GM12865 (cell line): ENCODE measurements around the gene SFT2D1.

Source experiments
- DNase-seq: peaks from one replicate; pipeline ENCODE4 v3.0.0; 2010; ENCODE audit warnings: low read depth
- H3K4me3 ChIP-seq: 2 replicates; pipeline ENCODE4 v1.5.1; 2011; ENCODE audit warnings: mild to moderate bottlenecking, low read depth, low read length, control low read depth
- CTCF ChIP-seq: IDR thresholded peaks from 2 replicates; pipeline ENCODE4 v1.5.1; 2011; ENCODE audit warnings: low read length, control low read depth, low read depth, inconsistent platforms; ENCODE audit not compliant: insufficient read depth; ENCODE audit errors: missing control alignments

The SFT2D1 gene

GRCh38 chr6:166284640-166285039 lies 57.7 kb downstream of the SFT2D1 start:
- no peak for TF ChIP-seq CTCF
- H3K4me3 ChIP-seq: no peak overlapping the region
- no peak for DNase-seq

- no peak for TF ChIP-seq CTCF
- H3K4me3 ChIP-seq: no peak overlapping the region
- no peak for DNase-seq
These were observed 59.8 kb downstream of the SFT2D1 start for GRCh38 chr6:166282394-166283032.

DNA sequence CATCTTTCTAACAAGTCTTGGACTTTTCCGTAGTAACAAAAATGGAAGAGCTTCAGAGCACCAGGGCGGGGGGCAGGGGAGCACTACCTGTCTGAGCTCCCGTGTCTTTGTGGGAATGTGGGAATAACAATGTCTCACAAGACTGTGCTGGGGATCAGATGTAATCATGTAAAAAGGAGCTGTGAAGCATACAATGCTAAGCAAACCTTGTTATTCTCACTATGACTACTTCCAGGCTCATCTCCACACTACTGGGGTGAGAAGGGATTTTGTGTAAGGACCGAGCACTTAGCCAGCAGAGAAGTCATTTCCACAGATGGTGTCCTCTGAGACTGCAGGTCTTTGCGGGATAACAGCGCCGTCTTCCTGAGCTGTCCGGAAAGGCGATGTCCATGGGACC lies 61.2 kb downstream of the SFT2D1 start:
- no peak for TF ChIP-seq CTCF
- no peak overlapping the region for H3K4me3 ChIP-seq
- DNase-seq: peak; percentile 69

- no peak for TF ChIP-seq CTCF
- no peak for DNase-seq
- H3K4me3 ChIP-seq: no peak overlapping the region
These were observed 63.0 kb downstream of the SFT2D1 start for GRCh38 chr6:166279393-166279679.

DNA sequence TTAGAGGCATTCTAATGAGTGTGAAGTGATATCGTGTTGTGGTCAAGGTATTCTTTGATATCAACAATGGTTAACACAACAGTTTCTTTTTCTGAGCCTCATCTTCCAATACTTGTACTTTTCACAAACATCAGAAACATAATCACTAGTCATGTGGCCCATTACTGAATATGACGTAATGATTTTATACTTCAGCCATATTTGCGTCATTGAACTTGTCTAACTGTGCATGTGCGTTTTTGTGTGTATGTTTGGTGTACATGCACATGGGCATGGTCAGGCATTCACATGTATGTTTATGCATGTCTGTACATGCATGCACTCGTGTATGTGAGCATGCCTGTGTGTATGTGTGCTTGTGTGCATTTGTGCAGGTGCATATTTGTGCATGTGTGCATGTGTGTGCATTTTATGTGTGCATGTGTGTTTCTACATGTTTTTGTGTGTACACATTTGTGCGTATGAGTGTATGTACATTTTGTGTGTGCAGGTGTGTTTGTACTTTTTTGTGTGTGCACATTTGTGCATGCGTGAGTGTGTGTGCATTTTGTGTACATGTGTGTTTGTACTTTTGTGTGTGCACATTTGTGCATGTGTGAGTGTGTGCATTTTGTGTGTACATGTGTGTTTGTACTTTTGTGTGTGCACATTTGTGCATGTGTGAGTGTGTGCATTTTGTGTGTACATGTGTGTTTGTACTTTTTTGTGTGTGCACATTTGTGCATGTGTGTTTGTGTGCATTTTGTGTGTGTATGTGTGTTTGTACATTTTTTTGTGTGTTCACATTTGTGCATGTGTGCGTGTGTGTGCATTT lies 63.6 kb downstream of the SFT2D1 start:
- no peak for TF ChIP-seq CTCF
- H3K4me3 ChIP-seq: no peak overlapping the region
- DNase-seq: no peak

GRCh38 chr6:166277892-166278578 lies 64.3 kb downstream of the SFT2D1 start:
- peak; percentile 74 for DNase-seq
- no peak overlapping the region for H3K4me3 ChIP-seq
- TF ChIP-seq CTCF: no peak
